Upper lobe of left lung (tissue), 6 donors: Measurements from ENCODE around the gene MMD. TPM values are rescaled to one million over a fixed set of nuclear protein-coding genes. Genes with fewer than 3 reads are reported as not detected.

Experiments
- ATAC-seq, 2 donors: fragments of 200-7000 bp; cut with Tn5 transposase; one replicate each; pipeline ENCODE4 v1.9.1; 2022; ENCODE audit warnings: mild to moderate bottlenecking in 2 of 2, moderate library complexity in 2 of 2; ENCODE audit not compliant: low FRiP score in 2 of 2
- DNase-seq, 2 donors: peaks; one replicate each; pipeline ENCODE4 v3.0.0-alpha.2; 2019 to 2020
- H3K27ac ChIP-seq, 4 donors: fragments of 200-600 bp; sonication (generic); one replicate each; pipeline ENCODE4 v1.5.1; 2016 to 2019
- H3K27me3 ChIP-seq, 4 donors: fragments of 200-600 bp; sonication (generic); one replicate each; pipeline ENCODE4 v1.5.1; 2017 to 2019
- H3K36me3 ChIP-seq, 4 donors: fragments of 200-600 bp; sonication (generic); one replicate each; pipeline ENCODE4 v1.5.1; 2016 to 2019
- H3K4me1 ChIP-seq, 4 donors: fragments of 200-600 bp; sonication (generic); one replicate each; pipeline ENCODE4 v1.5.1; 2018 to 2019
- H3K4me3 ChIP-seq, 4 donors: fragments of 200-600 bp; sonication (generic); one replicate each; pipeline ENCODE4 v1.5.1; 2017 to 2019; ENCODE audit warnings: mild to moderate bottlenecking in 2 of 4, moderate library complexity in 1 of 4
- H3K9me3 ChIP-seq, 4 donors: fragments of 200-600 bp; sonication (generic); one replicate each; pipeline ENCODE4 v1.5.1; 2018 to 2019
- EP300 ChIP-seq, 4 donors: sonication (generic); formaldehyde crosslinking; IDR thresholded peaks; one replicate each; pipeline ENCODE4 v1.5.1; 2017; ENCODE audit warnings: antibody characterized with exemption in 4 of 4, control low read depth in 2 of 4
- POLR2A ChIP-seq, 4 donors: fragments of 450-650 bp; IDR thresholded peaks; one replicate each; pipeline ENCODE4 v1.5.1; 2016 to 2017; ENCODE audit warnings: antibody characterized with exemption in 4 of 4, mild to moderate bottlenecking in 2 of 4
- POLR2AphosphoS5 ChIP-seq, 2 donors: sonication (generic); formaldehyde crosslinking; IDR thresholded peaks; one replicate each; pipeline ENCODE4 v1.5.1; 2017; ENCODE audit warnings: antibody characterized with exemption in 2 of 2
- WGBS, 2 donors: methylation state at CpG; one replicate each; pipeline ENCODE4 v1.1.5; 2017 to 2018; 5-methylcytosine and 5-hydroxymethylcytosine counted together
- total RNA-seq, 6 donors: library from RNA; depleted of rRNA in 4 of 6; stranded (reverse); fragments of >200 nt in 4 of 6; gene quantifications; one replicate each; pipeline versions ENCODE4 v1.1.0 to v1.2.1, GENCODE V29; 2016 to 2021
- TF ChIP-seq, protein P1 (sequence below), 6 experiments: fragments of 450-650 bp in 4 of 6; fragments of 200-600 bp in 2 of 6; sonication (generic) in 2 of 6; IDR thresholded peaks; one replicate each; pipeline ENCODE4 v1.5.1; 2016 to 2019; ENCODE audit warnings: antibody characterized with exemption in 6 of 6
- donor health status: DM: no; HTN: no; CAD: no; lungs with moderate emphysema.
- donor health status: DM: no; HTN: yes; CAD: no; lungs with severe emphysema.

MMD gene
- total RNA-seq, 6 donors from 2014 or later: 13.5 to 26.7 (median 19.0) TPM

DNA sequence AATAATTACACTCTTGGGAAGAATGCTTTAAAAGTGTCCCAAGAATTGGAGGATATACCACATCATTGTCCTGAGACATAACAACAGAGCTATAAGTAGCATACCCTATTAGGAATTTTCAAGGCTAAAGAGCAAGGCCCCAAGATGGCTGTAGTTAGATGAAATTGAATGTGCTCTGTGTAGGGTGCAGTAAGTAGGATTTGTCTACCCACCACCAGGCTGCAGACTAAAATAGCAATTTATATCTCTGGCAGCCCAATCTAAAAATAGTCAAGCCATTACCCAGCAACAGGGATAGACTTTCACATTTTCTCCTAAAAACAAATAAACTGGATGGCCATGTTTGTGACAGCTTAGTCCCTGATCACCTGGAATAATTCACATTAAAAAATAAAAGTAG, 5.6 kb downstream of the MMD start:
- Histone ChIP-seq H3K4me3 (no peak overlapping the region), H3K9me3 (no peaks in the 10 kb centered on the region), H3K36me3 (peaks cover 0 to 19% (median 2%) of the 10 kb centered on the region in 4 donors), H3K27ac (no peak overlapping the region), H3K4me1 (peaks cover 7 to 13% (median 9%) of the 10 kb centered on the region in 4 donors), H3K27me3 (no peaks in the 10 kb centered on the region)
- TF ChIP-seq EP300 (IDR thresholded peaks at IDR 0.05) (no peak), POLR2A (IDR thresholded peaks at IDR 0.05) (no peak), POLR2AphosphoS5 (IDR thresholded peaks at IDR 0.05) (no peak)
- TF ChIP-seq, protein P1, sequence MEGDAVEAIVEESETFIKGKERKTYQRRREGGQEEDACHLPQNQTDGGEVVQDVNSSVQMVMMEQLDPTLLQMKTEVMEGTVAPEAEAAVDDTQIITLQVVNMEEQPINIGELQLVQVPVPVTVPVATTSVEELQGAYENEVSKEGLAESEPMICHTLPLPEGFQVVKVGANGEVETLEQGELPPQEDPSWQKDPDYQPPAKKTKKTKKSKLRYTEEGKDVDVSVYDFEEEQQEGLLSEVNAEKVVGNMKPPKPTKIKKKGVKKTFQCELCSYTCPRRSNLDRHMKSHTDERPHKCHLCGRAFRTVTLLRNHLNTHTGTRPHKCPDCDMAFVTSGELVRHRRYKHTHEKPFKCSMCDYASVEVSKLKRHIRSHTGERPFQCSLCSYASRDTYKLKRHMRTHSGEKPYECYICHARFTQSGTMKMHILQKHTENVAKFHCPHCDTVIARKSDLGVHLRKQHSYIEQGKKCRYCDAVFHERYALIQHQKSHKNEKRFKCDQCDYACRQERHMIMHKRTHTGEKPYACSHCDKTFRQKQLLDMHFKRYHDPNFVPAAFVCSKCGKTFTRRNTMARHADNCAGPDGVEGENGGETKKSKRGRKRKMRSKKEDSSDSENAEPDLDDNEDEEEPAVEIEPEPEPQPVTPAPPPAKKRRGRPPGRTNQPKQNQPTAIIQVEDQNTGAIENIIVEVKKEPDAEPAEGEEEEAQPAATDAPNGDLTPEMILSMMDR (IDR thresholded peaks at IDR 0.05): no peak
- ATAC-seq (no peak), DNase-seq (no peak)

DNA sequence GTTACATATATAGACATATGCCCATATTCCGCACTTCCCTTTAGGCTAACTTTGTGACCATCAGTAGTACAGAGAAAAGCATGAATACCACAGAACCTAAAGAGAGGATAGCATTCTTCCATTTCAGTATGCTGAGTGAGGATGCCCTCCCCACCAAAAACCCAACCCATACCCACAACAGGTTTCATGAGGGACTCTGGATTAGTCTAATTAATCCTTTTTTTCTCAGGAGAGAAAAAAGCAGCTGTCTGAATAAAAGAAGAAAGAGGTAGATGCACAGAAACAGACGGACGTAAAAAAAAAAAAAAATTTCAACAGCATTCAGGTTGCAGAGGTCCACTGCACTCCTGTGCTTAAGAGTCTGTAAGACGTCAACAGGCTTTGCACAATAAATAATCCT, 6.7 kb downstream of the MMD start:
- ATAC-seq (no peak), DNase-seq (no peak)
- H3K27me3 ChIP-seq: no peaks in the 10 kb centered on the region
- H3K4me3 ChIP-seq: no peak overlapping the region
- peaks cover 0 to 8% (median 1%) of the 10 kb centered on the region in 4 donors for H3K4me1 ChIP-seq
- H3K9me3 ChIP-seq: no peaks in the 10 kb centered on the region
- TF ChIP-seq POLR2A (IDR thresholded peaks at IDR 0.05) (no peak), EP300 (IDR thresholded peaks at IDR 0.05) (no peak)
- no peak overlapping the region for H3K27ac ChIP-seq
- WGBS, 2 donors: 96 to 97% methylated on average over 4 of the region's 4 CpGs
- peaks cover 0 to 29% (median 11%) of the 10 kb centered on the region in 4 donors for H3K36me3 ChIP-seq

DNA sequence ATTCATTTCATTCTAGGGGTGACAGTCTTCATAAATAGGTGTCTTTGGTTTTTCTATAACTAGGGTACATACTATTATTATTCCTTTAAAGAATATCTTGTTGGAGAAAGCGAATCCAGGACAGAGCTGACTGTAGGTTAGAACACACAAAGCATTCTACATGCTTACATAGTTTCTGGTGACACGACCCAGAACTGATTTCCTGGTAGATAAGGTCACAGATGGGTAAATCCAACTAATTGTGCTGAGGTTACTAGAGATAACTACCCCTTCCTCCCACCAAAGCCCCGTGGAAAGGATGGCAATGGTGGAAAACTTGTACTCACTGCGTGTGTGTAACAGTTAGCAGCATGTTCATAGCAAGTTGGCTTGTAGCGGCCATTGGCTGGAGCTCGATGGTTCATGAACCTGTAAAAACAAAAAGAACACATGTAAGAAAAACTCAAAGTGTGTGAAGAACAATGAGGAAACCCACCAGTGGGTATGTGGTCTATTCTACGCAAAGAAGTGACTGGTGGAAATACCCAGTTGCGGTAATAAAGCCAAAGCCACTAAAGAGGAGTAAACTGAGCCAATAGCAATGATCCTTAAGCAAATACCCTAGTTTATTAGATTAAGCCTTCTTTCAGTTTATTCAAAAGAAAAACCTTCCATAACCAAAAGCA, 7.7 kb downstream of the MMD start:
- ATAC-seq (no peak), DNase-seq (no peak)
- Histone ChIP-seq H3K9me3 (no peaks in the 10 kb centered on the region), H3K4me1 (peaks cover 0 to 6% (median 0%) of the 10 kb centered on the region in 4 donors), H3K4me3 (no peak overlapping the region), H3K27me3 (no peaks in the 10 kb centered on the region), H3K36me3 (peaks cover 0 to 40% (median 19%) of the 10 kb centered on the region in 4 donors), H3K27ac (no peak overlapping the region)
- TF ChIP-seq EP300 (IDR thresholded peaks at IDR 0.05) (no peak), POLR2A (IDR thresholded peaks at IDR 0.05) (no peak), POLR2AphosphoS5 (IDR thresholded peaks at IDR 0.05) (no peak)
- TF ChIP-seq, protein P1 (IDR thresholded peaks at IDR 0.05): no peak
- WGBS, 2 donors: 88 to 92% methylated on average over 8 of the region's 8 CpGs

DNA sequence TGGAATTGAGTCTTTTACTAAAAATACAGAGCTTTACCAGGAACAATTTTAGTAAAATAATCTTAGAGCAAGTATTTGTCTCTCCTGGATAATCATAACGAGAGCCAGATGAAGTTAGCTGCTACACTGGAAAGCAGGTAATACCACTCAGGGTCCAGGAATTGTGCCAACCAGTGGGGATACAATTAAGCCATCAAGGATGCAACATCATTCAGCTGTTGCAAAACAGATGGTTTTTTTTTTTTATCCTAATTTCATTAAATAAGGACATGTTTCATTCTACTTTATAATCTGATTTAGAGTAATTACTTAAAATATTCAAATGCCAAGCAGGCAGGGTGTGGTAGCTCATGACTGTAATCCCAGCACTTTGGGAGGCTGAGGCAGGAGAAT, 10.2 kb downstream of the MMD start:
- TF ChIP-seq EP300 (IDR thresholded peaks at IDR 0.05) (no peak), POLR2AphosphoS5 (IDR thresholded peaks at IDR 0.05) (no peak), POLR2A (IDR thresholded peaks at IDR 0.05) (no peak)
- TF ChIP-seq, protein P1 (IDR thresholded peaks at IDR 0.05): no peak
- ATAC-seq (no peak), DNase-seq (no peak)
- Histone ChIP-seq H3K4me1 (peaks cover 0 to 3% (median 0%) of the 10 kb centered on the region in 4 donors), H3K4me3 (no peak overlapping the region), H3K27ac (no peak overlapping the region), H3K9me3 (no peaks in the 10 kb centered on the region), H3K27me3 (no peaks in the 10 kb centered on the region), H3K36me3 (peaks cover 0 to 61% (median 21%) of the 10 kb centered on the region in 4 donors)
- WGBS, 2 donors: 72 to 76% methylated on average over 1 of the region's 1 CpG

DNA sequence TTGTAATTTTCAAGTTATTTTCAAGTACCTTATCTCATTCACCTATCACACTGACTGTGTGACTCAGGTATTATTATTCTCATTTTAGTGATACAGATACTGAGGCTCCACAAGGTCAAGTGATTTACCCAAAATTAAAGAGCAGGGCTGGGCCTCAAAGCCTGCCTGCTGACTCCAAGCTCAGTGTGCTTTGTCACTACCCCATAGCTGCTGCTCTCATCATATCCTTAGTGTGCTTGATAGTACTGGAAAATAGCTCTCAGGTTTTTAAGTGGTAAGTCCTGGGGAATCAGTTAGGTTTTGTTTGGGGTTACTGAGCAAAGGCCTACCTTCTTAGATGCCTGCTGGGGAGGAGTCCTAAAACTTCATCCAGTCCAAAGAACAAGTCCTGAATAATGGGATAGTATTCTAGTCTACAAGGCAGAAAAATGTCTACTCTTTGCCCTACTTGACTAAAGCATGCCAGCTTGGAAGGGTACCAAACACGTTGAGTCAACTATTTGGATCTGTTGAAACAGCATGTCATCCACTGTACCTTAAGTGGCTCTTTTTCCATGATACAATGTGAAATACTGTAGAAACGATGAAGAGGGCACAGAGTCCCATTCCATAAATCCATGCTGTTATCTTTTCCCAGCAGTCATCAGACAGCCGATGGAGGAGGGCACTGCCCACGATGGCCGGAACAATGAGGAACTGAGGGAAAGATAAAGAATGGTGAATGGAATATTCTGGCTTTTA, 10.7 kb downstream of the MMD start:
- H3K27me3 ChIP-seq: no peaks in the 10 kb centered on the region
- peak in 1 of 2 donors; percentile 62 for ATAC-seq
- H3K36me3 ChIP-seq: peaks cover 0 to 64% (median 21%) of the 10 kb centered on the region in 4 donors
- no peaks in the 10 kb centered on the region for H3K9me3 ChIP-seq
- no peaks in the 10 kb centered on the region for H3K4me1 ChIP-seq
- 75 to 76% methylated on average over 5 of the region's 5 CpGs for WGBS, 2 donors
- H3K27ac ChIP-seq: no peak overlapping the region
- DNase-seq: peak in 1 of 2 donors; percentile 38
- no peak overlapping the region for H3K4me3 ChIP-seq
- TF ChIP-seq POLR2A (IDR thresholded peaks at IDR 0.05) (no peak), POLR2AphosphoS5 (IDR thresholded peaks at IDR 0.05) (no peak), EP300 (IDR thresholded peaks at IDR 0.05) (no peak)
- TF ChIP-seq, protein P1 (IDR thresholded peaks at IDR 0.05): no peak
